Measurements from ENCODE around the gene ITGB8. TPM values are rescaled to one million over a fixed set of nuclear protein-coding genes. Genes with fewer than 3 reads are reported as not detected.

Gene ITGB8
- total RNA-seq, 2 donors from 2014 or later, result 9.5 to 11.9 TPM

GRCh38 chr7:20302891-20303290 lies 27.8 kb upstream of the ITGB8 start:
- ATAC-seq (ENCODE audit: insufficient number of reproducible peaks, low FRiP score, low read depth), result no peak
- no peaks in the 10 kb centered on the region for H3K36me3 ChIP-seq
- H3K27ac ChIP-seq, result no peak overlapping the region
- no peak for DNase-seq (ENCODE audit: low spot score)
- peaks cover 3 to 8% of the 10 kb centered on the region in 2 donors for H3K4me1 ChIP-seq (ENCODE audit: control insufficient read depth in 1 of 2, low read depth in 2 of 2)
- no peaks in the 10 kb centered on the region for H3K9me3 ChIP-seq
- H3K4me3 ChIP-seq, result no peak overlapping the region
- TF ChIP-seq CTCF (IDR thresholded peaks at IDR 0.05), result no peak
- no peaks in the 10 kb centered on the region for H3K27me3 ChIP-seq (replicated peaks; ENCODE audit: insufficient read depth)

- H3K4me3 ChIP-seq, result no peak overlapping the region
- no peaks in the 10 kb centered on the region for H3K36me3 ChIP-seq
- ATAC-seq (ENCODE audit: insufficient number of reproducible peaks, low FRiP score, low read depth) (no peak), DNase-seq (ENCODE audit: low spot score) (no peak)
- no peaks in the 10 kb centered on the region for H3K27me3 ChIP-seq (replicated peaks; ENCODE audit: insufficient read depth)
- H3K9me3 ChIP-seq, result no peaks in the 10 kb centered on the region
- H3K4me1 ChIP-seq (ENCODE audit: control insufficient read depth in 1 of 2, low read depth in 2 of 2), result peaks cover 2 to 7% of the 10 kb centered on the region in 2 donors
- no peak overlapping the region for H3K27ac ChIP-seq
- TF ChIP-seq CTCF (IDR thresholded peaks at IDR 0.05), result no peak
Measured at GRCh38 chr7:20304366-20304765, 26.3 kb upstream of the ITGB8 start.

GRCh38 chr7:20305726-20306125 lies 25.0 kb upstream of the ITGB8 start:
- H3K27ac ChIP-seq, result no peak overlapping the region
- no peak for TF ChIP-seq CTCF (IDR thresholded peaks at IDR 0.05)
- H3K27me3 ChIP-seq (replicated peaks; ENCODE audit: insufficient read depth), result no peaks in the 10 kb centered on the region
- ATAC-seq (ENCODE audit: insufficient number of reproducible peaks, low FRiP score, low read depth) (no peak), DNase-seq (ENCODE audit: low spot score) (no peak)
- no peaks in the 10 kb centered on the region for H3K9me3 ChIP-seq
- H3K4me3 ChIP-seq, result no peak overlapping the region
- no peaks in the 10 kb centered on the region for H3K36me3 ChIP-seq
- no peaks in the 10 kb centered on the region for H3K4me1 ChIP-seq (ENCODE audit: control insufficient read depth in 1 of 2, low read depth in 2 of 2)

GRCh38 chr7:20306180-20306946 lies 24.3 kb upstream of the ITGB8 start:
- no peak for ATAC-seq (ENCODE audit: insufficient number of reproducible peaks, low FRiP score, low read depth)
- DNase-seq (ENCODE audit: low spot score), result no peak
- Histone ChIP-seq H3K9me3 (no peaks in the 10 kb centered on the region), H3K4me1 (ENCODE audit: control insufficient read depth in 1 of 2, low read depth in 2 of 2) (no peaks in the 10 kb centered on the region), H3K4me3 (no peak overlapping the region), H3K27ac (no peak overlapping the region), H3K27me3 (replicated peaks; ENCODE audit: insufficient read depth) (no peaks in the 10 kb centered on the region), H3K36me3 (no peaks in the 10 kb centered on the region)
- no peak for TF ChIP-seq CTCF (IDR thresholded peaks at IDR 0.05)

- Histone ChIP-seq H3K27ac (no peak overlapping the region), H3K36me3 (no peaks in the 10 kb centered on the region), H3K4me3 (no peak overlapping the region), H3K27me3 (replicated peaks; ENCODE audit: insufficient read depth) (no peaks in the 10 kb centered on the region), H3K9me3 (no peaks in the 10 kb centered on the region), H3K4me1 (ENCODE audit: control insufficient read depth in 1 of 2, low read depth in 2 of 2) (no peaks in the 10 kb centered on the region)
- TF ChIP-seq CTCF (IDR thresholded peaks at IDR 0.05), result no peak
- DNase-seq (ENCODE audit: low spot score), result no peak
- no peak for ATAC-seq (ENCODE audit: insufficient number of reproducible peaks, low FRiP score, low read depth)
Measured at GRCh38 chr7:20307119-20307518, 23.6 kb upstream of the ITGB8 start.

All from thoracic aorta (tissue), 2 donors.